Measurements from ENCODE around the gene YIPF6. TPM values are rescaled to one million over a fixed set of nuclear protein-coding genes. Genes with fewer than 3 reads are reported as not detected.

YIPF6 gene
- total RNA-seq, 1 donor, result 27.1 TPM

GRCh38 chrX:68461093-68461492, 37.8 kb upstream of the YIPF6 start:
- Histone ChIP-seq H3K9me3 (ENCODE audit: low read depth, low read length) (no peaks in the 10 kb centered on the region), H4K20me1 (ENCODE audit: insufficient read depth, low read length) (no peaks in the 10 kb centered on the region), H3K4me1 (ENCODE audit: insufficient read depth, low read length) (peaks cover 3% of the 10 kb centered on the region), H3K27me3 (ENCODE audit: insufficient read depth, low read length) (no peaks in the 10 kb centered on the region), H3K36me3 (ENCODE audit: insufficient read depth, low read length) (no peaks in the 10 kb centered on the region), H3K4me3 (ENCODE audit: insufficient read depth, low read length) (no peak overlapping the region), H2AFZ (ENCODE audit: low read length) (peak overlapping the region; percentile 28), H3K4me2 (ENCODE audit: insufficient read depth, low read length) (no peak overlapping the region), H3K27ac (ENCODE audit: low read depth, low read length) (no peak overlapping the region), H3K79me2 (ENCODE audit: insufficient read depth, low read length) (no peaks in the 10 kb centered on the region)
- DNase-seq (ENCODE audit: insufficient read length, low spot score, missing footprints), result no peak
- TF ChIP-seq CTCF (IDR thresholded peaks at IDR 0.05; ENCODE audit: extremely low read depth, low read depth, low read length), result no peak

GRCh38 chrX:68461576-68461975, 37.3 kb upstream of the YIPF6 start:
- no peak for DNase-seq (ENCODE audit: insufficient read length, low spot score, missing footprints)
- no peak for TF ChIP-seq CTCF (IDR thresholded peaks at IDR 0.05; ENCODE audit: extremely low read depth, low read depth, low read length)

GRCh38 chrX:68462197-68462596, 36.7 kb upstream of the YIPF6 start:
- TF ChIP-seq CTCF (IDR thresholded peaks at IDR 0.05; ENCODE audit: extremely low read depth, low read depth, low read length), result no peak
- Histone ChIP-seq H2AFZ (ENCODE audit: low read length) (no peak overlapping the region), H3K36me3 (ENCODE audit: insufficient read depth, low read length) (no peaks in the 10 kb centered on the region), H3K4me3 (ENCODE audit: insufficient read depth, low read length) (no peak overlapping the region), H3K9me3 (ENCODE audit: low read depth, low read length) (no peaks in the 10 kb centered on the region), H3K27me3 (ENCODE audit: insufficient read depth, low read length) (no peaks in the 10 kb centered on the region), H3K4me2 (ENCODE audit: insufficient read depth, low read length) (peak overlapping the region; percentile 64), H3K79me2 (ENCODE audit: insufficient read depth, low read length) (no peaks in the 10 kb centered on the region), H3K27ac (ENCODE audit: low read depth, low read length) (peak overlapping the region; percentile 52), H4K20me1 (ENCODE audit: insufficient read depth, low read length) (no peaks in the 10 kb centered on the region), H3K4me1 (ENCODE audit: insufficient read depth, low read length) (peaks cover 3% of the 10 kb centered on the region)
- DNase-seq (ENCODE audit: insufficient read length, low spot score, missing footprints), result no peak

More at GRCh38 chrX:68461576-68461975, 37.3 kb upstream of the YIPF6 start:
- H3K36me3 ChIP-seq (ENCODE audit: insufficient read depth, low read length), result no peaks in the 10 kb centered on the region
- no peaks in the 10 kb centered on the region for H3K79me2 ChIP-seq (ENCODE audit: insufficient read depth, low read length)
- no peak overlapping the region for H3K4me2 ChIP-seq (ENCODE audit: insufficient read depth, low read length)
- no peaks in the 10 kb centered on the region for H3K9me3 ChIP-seq (ENCODE audit: low read depth, low read length)
- H3K4me1 ChIP-seq (ENCODE audit: insufficient read depth, low read length), result peaks cover 3% of the 10 kb centered on the region
- H4K20me1 ChIP-seq (ENCODE audit: insufficient read depth, low read length), result no peaks in the 10 kb centered on the region
- H3K27me3 ChIP-seq (ENCODE audit: insufficient read depth, low read length), result no peaks in the 10 kb centered on the region
- H3K4me3 ChIP-seq (ENCODE audit: insufficient read depth, low read length), result no peak overlapping the region
- no peak overlapping the region for H2AFZ ChIP-seq (ENCODE audit: low read length)
- no peak overlapping the region for H3K27ac ChIP-seq (ENCODE audit: low read depth, low read length)

GRCh38 chrX:68462653-68463052, 36.2 kb upstream of the YIPF6 start:
- Histone ChIP-seq H4K20me1 (ENCODE audit: insufficient read depth, low read length) (no peaks in the 10 kb centered on the region), H3K27ac (ENCODE audit: low read depth, low read length) (peak overlapping the region; percentile 52), H3K36me3 (ENCODE audit: insufficient read depth, low read length) (no peaks in the 10 kb centered on the region), H3K4me3 (ENCODE audit: insufficient read depth, low read length) (peak overlapping the region; percentile 48), H3K79me2 (ENCODE audit: insufficient read depth, low read length) (no peaks in the 10 kb centered on the region), H2AFZ (ENCODE audit: low read length) (peak overlapping the region; percentile 62), H3K4me1 (ENCODE audit: insufficient read depth, low read length) (peaks cover 3% of the 10 kb centered on the region), H3K9me3 (ENCODE audit: low read depth, low read length) (no peaks in the 10 kb centered on the region), H3K4me2 (ENCODE audit: insufficient read depth, low read length) (peak overlapping the region; percentile 64), H3K27me3 (ENCODE audit: insufficient read depth, low read length) (no peaks in the 10 kb centered on the region)
- peak; percentile 51 for TF ChIP-seq CTCF (IDR thresholded peaks at IDR 0.05; ENCODE audit: extremely low read depth, low read depth, low read length)
- DNase-seq (ENCODE audit: insufficient read length, low spot score, missing footprints), result no peak

All from osteoblast (primary cell).